HCT116 (cell line): ENCODE results near the gene MTMR6. TPM values are rescaled to one million over a fixed set of nuclear protein-coding genes. Genes with fewer than 3 reads are reported as not detected.

Experiments used
- ATAC-seq: fragments of 200-7000 bp; cut with Tn5 transposase; 2 replicates; pipeline ENCODE4 v1.9.1; 2020; ENCODE audit warnings: mild to moderate bottlenecking, moderate library complexity
- BruUV-seq: library from RNA; stranded (reverse); fragments of 400-500 nt; replicated peaks from 2 replicates; lab custom pipeline; 2021; lab: Mats Ljungman, UMichigan
- CTCF ChIA-PET: fragments of 300-600 bp; sonication (Branson Sonifier 250); formaldehyde crosslinking; loops from one replicate; lab custom pipeline; 2021; ENCODE audit warnings: antibody characterized with exemption; lab: Charles Lee
- POLR2A ChIA-PET: fragments of 300-600, 350-600 bp; sonication (Branson Sonifier 250); formaldehyde crosslinking; loops from one replicate; lab custom pipeline; 2021; ENCODE audit warnings: antibody characterized with exemption; lab: Charles Lee
- RAD21 ChIA-PET, 2 experiments: fragments of 300-600 bp; sonication (Branson Sonifier 250); formaldehyde crosslinking; loops; one replicate each; lab custom pipeline; 2023; ENCODE audit warnings: low total read pairs in 2 of 2; ENCODE audit not compliant: uncharacterized antibody in 2 of 2, unreplicated experiment in 2 of 2, low non-redundant PET in 1 of 2; lab: Charles Lee
- DNase-seq: peaks from one replicate; pipeline ENCODE4 v3.0.0-alpha.2; 2010; ENCODE audit warnings: low read depth, low spot score
- H2AFZ ChIP-seq: fragments of 200-600 bp; shearing (Covaris generic), sonication (generic); 2 replicates; pipeline ENCODE4 v1.6.1; 2017; ENCODE audit warnings: low read depth, mixed run types, mixed read lengths, antibody characterized with exemption, low read length; ENCODE audit not compliant: poor library complexity, severe bottlenecking
- H3K27ac ChIP-seq: 2 replicates; pipeline ENCODE4 v1.5.1; 2012; ENCODE audit warnings: low read depth, low read length
- H3K27me3 ChIP-seq: fragments of 200-600 bp; sonication (generic); 2 replicates; pipeline ENCODE4 v1.6.1; 2016; ENCODE audit warnings: mixed run types, low read length, mixed read lengths; ENCODE audit not compliant: insufficient read depth
- H3K36me3 ChIP-seq, 2 experiments: fragments of 200-500 bp in 1 of 2; fragments of 200-600 bp in 1 of 2; sonication (Bioruptor generic) in 1 of 2; sonication (generic) in 1 of 2; 2 replicates each; pipeline versions ENCODE4 v1.5.1 to v1.6.1; 2014 to 2016; ENCODE audit warnings: low read length in 2 of 2, inconsistent platforms in 1 of 2, mixed read lengths in 1 of 2, mixed run types in 1 of 2; ENCODE audit not compliant: insufficient read depth in 2 of 2, control insufficient read depth in 1 of 2
- H3K4me1 ChIP-seq, 2 experiments: fragments of 200-600 bp in 1 of 2; sonication (generic) in 1 of 2; 2 replicates each; pipeline versions ENCODE4 v1.5.1 to v1.6.1; 2012 to 2017; ENCODE audit warnings: low read length in 2 of 2, inconsistent platforms in 1 of 2, mild to moderate bottlenecking in 1 of 2, mixed read lengths in 1 of 2, mixed run types in 1 of 2, moderate library complexity in 1 of 2; ENCODE audit not compliant: insufficient read depth in 2 of 2, control insufficient read depth in 1 of 2
- H3K4me2 ChIP-seq: fragments of 200-600 bp; sonication (generic); 2 replicates; pipeline ENCODE4 v1.6.1; 2017; ENCODE audit warnings: mixed run types, low read length, mixed read lengths
- H3K4me3 ChIP-seq, 2 experiments: fragments of 200-600 bp in 1 of 2; sonication (generic) in 1 of 2; replicated peaks in 1 of 2; 2 replicates each; pipeline ENCODE4 v1.5.1; 2011 to 2016; ENCODE audit warnings: low read length in 2 of 2, control low read depth in 1 of 2, low read depth in 1 of 2, mild to moderate bottlenecking in 1 of 2, mixed read lengths in 1 of 2, mixed run types in 1 of 2
- H3K79me2 ChIP-seq: fragments of 200-600 bp; sonication (generic); 2 replicates; pipeline ENCODE4 v1.6.1; 2017; ENCODE audit warnings: mild to moderate bottlenecking, mixed run types, low read length, moderate library complexity, mixed read lengths; ENCODE audit not compliant: insufficient read depth
- H3K9ac ChIP-seq: fragments of 200-600 bp; sonication (generic); 2 replicates; pipeline ENCODE4 v1.6.1; 2016; ENCODE audit warnings: low read length, mixed read lengths
- H3K9me2 ChIP-seq: fragments of 200-600 bp; sonication (generic), shearing (Covaris generic); 2 replicates; pipeline ENCODE4 v1.6.1; 2017; ENCODE audit warnings: mixed run types, mild to moderate bottlenecking, moderate library complexity; ENCODE audit not compliant: insufficient read depth
- H3K9me3 ChIP-seq, 2 experiments: fragments of 200-500 bp in 1 of 2; fragments of 200-600 bp in 1 of 2; sonication (Bioruptor generic) in 1 of 2; sonication (generic) in 1 of 2; 2 replicates each; pipeline ENCODE4 v1.6.1; 2014 to 2017; ENCODE audit warnings: low read length in 2 of 2, mixed read lengths in 2 of 2, inconsistent platforms in 1 of 2, low read depth in 1 of 2, mild to moderate bottlenecking in 1 of 2, mixed run types in 1 of 2, moderate library complexity in 1 of 2; ENCODE audit not compliant: control insufficient read depth in 1 of 2, insufficient read depth in 1 of 2
- H4K20me1 ChIP-seq: fragments of 200-600 bp; sonication (generic), shearing (Covaris generic); 2 replicates; pipeline ENCODE4 v1.6.1; 2017; ENCODE audit warnings: mixed run types, mild to moderate bottlenecking, moderate library complexity; ENCODE audit not compliant: insufficient read depth
- CBX3 ChIP-seq: IDR thresholded peaks from 2 replicates; pipeline ENCODE4 v1.6.1; 2012; ENCODE audit warnings: low read depth
- CEBPB ChIP-seq: IDR thresholded peaks from 2 replicates; pipeline ENCODE4 v1.6.1; 2012; ENCODE audit warnings: low read depth
- EGR1 ChIP-seq: IDR thresholded peaks from 2 replicates; pipeline ENCODE4 v1.6.1; 2012; ENCODE audit warnings: low read depth
- EZH2phosphoT487 ChIP-seq: fragments of 200-600 bp; IDR thresholded peaks from 2 replicates; pipeline ENCODE4 v1.6.1; 2018; ENCODE audit warnings: antibody characterized with exemption, borderline replicate concordance
- FOSL1 ChIP-seq: IDR thresholded peaks from 2 replicates; pipeline ENCODE4 v1.6.1; 2012; ENCODE audit warnings: low read depth
- JUND ChIP-seq: IDR thresholded peaks from 2 replicates; pipeline ENCODE4 v1.6.1; 2012
- POLR2AphosphoS5 ChIP-seq: IDR thresholded peaks from 2 replicates; pipeline ENCODE4 v1.6.1; 2011; ENCODE audit warnings: mild to moderate bottlenecking, low read depth, low read length, moderate library complexity
- SIN3A ChIP-seq: IDR thresholded peaks from 2 replicates; pipeline ENCODE4 v1.6.1; 2012; ENCODE audit warnings: low read depth
- SP1 ChIP-seq: IDR thresholded peaks from 2 replicates; pipeline ENCODE4 v1.6.1; 2012; ENCODE audit warnings: low read depth
- SRF ChIP-seq: IDR thresholded peaks from 2 replicates; pipeline ENCODE4 v1.6.1; 2012; ENCODE audit warnings: low read depth
- TCF7L2 ChIP-seq: IDR thresholded peaks from 2 replicates; pipeline ENCODE4 v1.7.0; 2011; ENCODE audit warnings: borderline replicate concordance, inconsistent platforms; ENCODE audit not compliant: insufficient read depth, insufficient read length; ENCODE audit errors: extremely low read depth
- YY1 ChIP-seq: IDR thresholded peaks from 2 replicates; pipeline ENCODE4 v1.6.1; 2011; ENCODE audit warnings: low read length, low read depth, moderate library complexity, mild to moderate bottlenecking; ENCODE audit not compliant: insufficient replicate concordance; ENCODE audit errors: extremely low read depth
- ZFX ChIP-seq: fragments of 450-650 bp; IDR thresholded peaks from 2 replicates; pipeline ENCODE4 v1.6.1; 2017
- intact Hi-C: fragments of 100-400 bp; cut with micrococcal nuclease; formaldehyde crosslinking; loops from 2 replicates; pipeline ENCODE4 v1.10.0; 2022
- total RNA-seq: library from RNA; stranded (reverse); gene quantifications from one replicate; pipeline ENCODE4 v1.2.1, GENCODE V29; 2021; ENCODE audit not compliant: unreplicated experiment
- TF ChIP-seq, protein P1 (sequence below): IDR thresholded peaks from 2 replicates; pipeline ENCODE4 v1.6.1; 2011; ENCODE audit warnings: mild to moderate bottlenecking, low read length, moderate library complexity; ENCODE audit not compliant: insufficient replicate concordance; ENCODE audit errors: extremely low read depth
- TF ChIP-seq, protein P2 (sequence below): IDR thresholded peaks from 2 replicates; pipeline ENCODE4 v1.6.1; 2012
- TF ChIP-seq, protein P3 (sequence below), 3 experiments: fragments of 200-600 bp in 1 of 3; sonication (generic) in 1 of 3; IDR thresholded peaks in 2 of 3; conservative IDR thresholded peaks in 1 of 3; 2 replicates each; pipeline ENCODE4 v1.5.1; 2012 to 2017; ENCODE audit warnings: low read depth in 2 of 3, low read length in 2 of 3, antibody characterized with exemption in 1 of 3, borderline replicate concordance in 1 of 3, control low read depth in 1 of 3, mild to moderate bottlenecking in 1 of 3, mixed read lengths in 1 of 3, mixed run types in 1 of 3, moderate library complexity in 1 of 3; ENCODE audit not compliant: insufficient read depth in 1 of 3
- TF ChIP-seq, protein P4 (sequence below): IDR thresholded peaks from 2 replicates; pipeline ENCODE4 v1.6.1; 2012

MTMR6 gene
- total RNA-seq, 1 experiment from 2014 or later, result 11.4 TPM

DNA sequence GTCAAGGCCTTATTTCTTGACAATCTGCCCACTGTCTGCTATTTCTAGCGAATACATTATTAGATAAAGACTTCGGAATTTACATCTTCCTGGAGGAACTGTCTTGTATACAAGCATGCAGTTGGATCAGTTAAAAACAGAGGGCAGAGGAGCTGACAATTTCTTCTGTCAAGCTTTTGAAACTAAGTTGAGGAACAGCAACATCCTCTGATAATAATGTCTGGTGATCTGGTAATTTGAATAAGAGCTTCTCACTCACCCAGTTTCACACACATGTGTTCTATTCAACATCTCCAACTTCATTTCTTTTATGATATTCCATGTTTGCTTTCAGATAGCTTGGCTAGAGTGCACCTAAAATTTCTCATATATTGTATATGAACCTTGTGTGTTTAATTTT, 50.2 kb downstream of the MTMR6 start:
- Histone ChIP-seq H3K9me3 (no peaks in the 10 kb centered on the region), H3K36me3 (no peaks in the 10 kb centered on the region), H3K4me2 (no peak overlapping the region), H3K27me3 (no peaks in the 10 kb centered on the region)
- CTCF ChIA-PET, result interaction anchor here (1.2 kb wide), 1 partner anchor 138 kb away, joined by 3 read pairs; no protein-coding TSS in a partner anchor
- ATAC-seq (no peak), DNase-seq (no peak)
- intact Hi-C loops, result no loop called here
- no TSS peak for BruUV-seq
- no peak for TF ChIP-seq JUND
- TF ChIP-seq, protein P1, sequence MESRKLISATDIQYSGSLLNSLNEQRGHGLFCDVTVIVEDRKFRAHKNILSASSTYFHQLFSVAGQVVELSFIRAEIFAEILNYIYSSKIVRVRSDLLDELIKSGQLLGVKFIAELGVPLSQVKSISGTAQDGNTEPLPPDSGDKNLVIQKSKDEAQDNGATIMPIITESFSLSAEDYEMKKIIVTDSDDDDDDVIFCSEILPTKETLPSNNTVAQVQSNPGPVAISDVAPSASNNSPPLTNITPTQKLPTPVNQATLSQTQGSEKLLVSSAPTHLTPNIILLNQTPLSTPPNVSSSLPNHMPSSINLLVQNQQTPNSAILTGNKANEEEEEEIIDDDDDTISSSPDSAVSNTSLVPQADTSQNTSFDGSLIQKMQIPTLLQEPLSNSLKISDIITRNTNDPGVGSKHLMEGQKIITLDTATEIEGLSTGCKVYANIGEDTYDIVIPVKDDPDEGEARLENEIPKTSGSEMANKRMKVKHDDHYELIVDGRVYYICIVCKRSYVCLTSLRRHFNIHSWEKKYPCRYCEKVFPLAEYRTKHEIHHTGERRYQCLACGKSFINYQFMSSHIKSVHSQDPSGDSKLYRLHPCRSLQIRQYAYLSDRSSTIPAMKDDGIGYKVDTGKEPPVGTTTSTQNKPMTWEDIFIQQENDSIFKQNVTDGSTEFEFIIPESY, result no peak
- TF ChIP-seq SP1, result no peak
- TF ChIP-seq EGR1, result no peak
- no peak for TF ChIP-seq CBX3
- no peak for TF ChIP-seq EZH2phosphoT487
- TF ChIP-seq, protein P2, sequence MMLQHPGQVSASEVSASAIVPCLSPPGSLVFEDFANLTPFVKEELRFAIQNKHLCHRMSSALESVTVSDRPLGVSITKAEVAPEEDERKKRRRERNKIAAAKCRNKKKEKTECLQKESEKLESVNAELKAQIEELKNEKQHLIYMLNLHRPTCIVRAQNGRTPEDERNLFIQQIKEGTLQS, result no peak
- TF ChIP-seq SRF, result no peak
- no peak for TF ChIP-seq YY1
- no peak for TF ChIP-seq FOSL1
- no peak for TF ChIP-seq SIN3A
- TF ChIP-seq TCF7L2, result no peak
- TF ChIP-seq, protein P3, sequence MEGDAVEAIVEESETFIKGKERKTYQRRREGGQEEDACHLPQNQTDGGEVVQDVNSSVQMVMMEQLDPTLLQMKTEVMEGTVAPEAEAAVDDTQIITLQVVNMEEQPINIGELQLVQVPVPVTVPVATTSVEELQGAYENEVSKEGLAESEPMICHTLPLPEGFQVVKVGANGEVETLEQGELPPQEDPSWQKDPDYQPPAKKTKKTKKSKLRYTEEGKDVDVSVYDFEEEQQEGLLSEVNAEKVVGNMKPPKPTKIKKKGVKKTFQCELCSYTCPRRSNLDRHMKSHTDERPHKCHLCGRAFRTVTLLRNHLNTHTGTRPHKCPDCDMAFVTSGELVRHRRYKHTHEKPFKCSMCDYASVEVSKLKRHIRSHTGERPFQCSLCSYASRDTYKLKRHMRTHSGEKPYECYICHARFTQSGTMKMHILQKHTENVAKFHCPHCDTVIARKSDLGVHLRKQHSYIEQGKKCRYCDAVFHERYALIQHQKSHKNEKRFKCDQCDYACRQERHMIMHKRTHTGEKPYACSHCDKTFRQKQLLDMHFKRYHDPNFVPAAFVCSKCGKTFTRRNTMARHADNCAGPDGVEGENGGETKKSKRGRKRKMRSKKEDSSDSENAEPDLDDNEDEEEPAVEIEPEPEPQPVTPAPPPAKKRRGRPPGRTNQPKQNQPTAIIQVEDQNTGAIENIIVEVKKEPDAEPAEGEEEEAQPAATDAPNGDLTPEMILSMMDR (IDR thresholded peaks at IDR 0.05 in 2 of 3, conservative IDR thresholded peaks at IDR 0.05 in 1 of 3; ENCODE audit: borderline replicate concordance in 1 of 3, insufficient read depth in 1 of 3, low read depth in 2 of 3, low read length in 2 of 3), result no peak
- TF ChIP-seq ZFX, result no peak
- TF ChIP-seq, protein P4, sequence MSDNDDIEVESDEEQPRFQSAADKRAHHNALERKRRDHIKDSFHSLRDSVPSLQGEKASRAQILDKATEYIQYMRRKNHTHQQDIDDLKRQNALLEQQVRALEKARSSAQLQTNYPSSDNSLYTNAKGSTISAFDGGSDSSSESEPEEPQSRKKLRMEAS, result no peak
- TF ChIP-seq CEBPB, result no peak
- no peak for TF ChIP-seq POLR2AphosphoS5
- TF ChIP-seq, all 23 proteins: peak for 0
- Histone ChIP-seq H3K4me3 (no peak overlapping the region), H4K20me1 (no peaks in the 10 kb centered on the region), H3K4me1 (no peaks in the 10 kb centered on the region), H3K27ac (no peak overlapping the region), H3K9me2 (no peaks in the 10 kb centered on the region), H2AFZ (no peak overlapping the region), H3K79me2 (no peaks in the 10 kb centered on the region), H3K9ac (no peak overlapping the region)
- RAD21 ChIA-PET, result no interaction called here
- POLR2A ChIA-PET, result no interaction called here
